Left renal cortex interstitium (tissue), 4 donors: ENCODE results near the gene DNAJC4. TPM values are rescaled to one million over a fixed set of nuclear protein-coding genes. Genes with fewer than 3 reads are reported as not detected.

Source experiments
- DNase-seq, 4 donors: peaks; one replicate each; pipeline ENCODE4 v3.0.0-alpha.2; 2013; ENCODE audit warnings: low read depth in 4 of 4, low spot score in 2 of 4, missing footprints in 1 of 4
- polyA plus RNA-seq, 4 donors: library from polyadenylated mRNA; unstranded; fragments of 120-200 nt; gene quantifications; one replicate each; pipeline ENCODE4 v1.2.1, GENCODE V29; 2013; ENCODE audit not compliant: insufficient read length in 4 of 4

The DNAJC4 gene
- polyA plus RNA-seq, 4 donors, result 54.6 to 78.9 (median 72.2) TPM

GRCh38 chr11:64269540-64270220 is 39.3 kb downstream of the DNAJC4 start:
- peak; percentile 96 to 99 (median 98) for DNase-seq

GRCh38 chr11:64275031-64275800 is 44.9 kb downstream of the DNAJC4 start:
- no peak for DNase-seq

GRCh38 chr11:64275841-64276240 is 45.5 kb downstream of the DNAJC4 start:
- no peak for DNase-seq

GRCh38 chr11:64276653-64277431 is 46.5 kb downstream of the DNAJC4 start:
- DNase-seq, result no peak

GRCh38 chr11:64278576-64279190 is 48.3 kb downstream of the DNAJC4 start:
- no peak for DNase-seq

- no peak for DNase-seq
Observed at GRCh38 chr11:64281957-64282770, 51.8 kb downstream of the DNAJC4 start.

GRCh38 chr11:64283092-64283491 is 52.7 kb downstream of the DNAJC4 start:
- DNase-seq, result no peak

Other genes starting within 250 kb of the DNAJC4 start
- gene OTUB1, start 244.1 kb upstream of the DNAJC4 start, polyA plus RNA-seq, result 100 to 1,000 TPM; 101 to 110 (median 105) TPM
- gene FLRT1, start 194.6 kb upstream of the DNAJC4 start, polyA plus RNA-seq, result 1 to 10 TPM; 2.5 to 4.6 (median 3.2) TPM
- 10 to 100 TPM; 15.1 to 23.2 (median 19.5) TPM for gene MACROD1, start 64.4 kb upstream of the DNAJC4 start, polyA plus RNA-seq
- 100 to 1,000 TPM; 156 to 207 (median 187) TPM for gene STIP1, start 44.4 kb upstream of the DNAJC4 start, polyA plus RNA-seq
- 1 to 10 TPM; 4.4 to 8.1 (median 4.9) TPM for gene FERMT3, start 23.8 kb upstream of the DNAJC4 start, polyA plus RNA-seq
- 10 to 100 TPM; 32.9 to 58.5 (median 48.2) TPM for gene TRPT1, start 4.4 kb upstream of the DNAJC4 start, polyA plus RNA-seq
- gene NUDT22, start 4.3 kb upstream of the DNAJC4 start, polyA plus RNA-seq, result 10 to 100 TPM; 21.4 to 41.4 (median 32.5) TPM
- gene VEGFB, start 4.0 kb downstream of the DNAJC4 start, polyA plus RNA-seq, result 100 to 1,000 TPM in 2 of 4 donors, 10 to 100 TPM in 2; 76.6 to 116 (median 99.7) TPM
- 100 to 1,000 TPM in 2 of 4 donors, 10 to 100 TPM in 2; 94.5 to 110 (median 102) TPM for gene FKBP2, start 10.5 kb downstream of the DNAJC4 start, polyA plus RNA-seq
- gene PPP1R14B, start 16.4 kb downstream of the DNAJC4 start, polyA plus RNA-seq, result 100 to 1,000 TPM in 1 of 4 donors, 10 to 100 TPM in 3; 53.8 to 117 (median 76.0) TPM
- 10 to 100 TPM; 11.8 to 17.5 (median 14.8) TPM for gene PLCB3, start 21.0 kb downstream of the DNAJC4 start, polyA plus RNA-seq
- gene BAD, start 54.1 kb downstream of the DNAJC4 start, polyA plus RNA-seq, result 10 to 100 TPM; 44.2 to 72.0 (median 57.1) TPM
- 10 to 100 TPM; 25.6 to 52.9 (median 40.4) TPM for gene GPR137, start 55.3 kb downstream of the DNAJC4 start, polyA plus RNA-seq
- under 1 TPM in 1 of 4 donors, not detected in 3; 0.09 TPM for gene KCNK4, start 60.8 kb downstream of the DNAJC4 start, polyA plus RNA-seq
- gene CATSPERZ, start 69.8 kb downstream of the DNAJC4 start, polyA plus RNA-seq, result under 1 TPM in 1 of 4 donors, not detected in 3; 0.19 TPM
- 10 to 100 TPM; 17.9 to 31.1 (median 26.0) TPM for gene ESRRA, start 75.0 kb downstream of the DNAJC4 start, polyA plus RNA-seq
- 100 to 1,000 TPM; 209 to 285 (median 235) TPM for gene TRMT112, start 87.0 kb downstream of the DNAJC4 start, polyA plus RNA-seq
- gene PRDX5, start 87.6 kb downstream of the DNAJC4 start, polyA plus RNA-seq, result 100 to 1,000 TPM; 187 to 282 (median 212) TPM
- 1 to 10 TPM; 2.7 to 4.6 (median 3.7) TPM for gene CCDC88B, start 109.7 kb downstream of the DNAJC4 start, polyA plus RNA-seq
- gene RPS6KA4, start 128.6 kb downstream of the DNAJC4 start, polyA plus RNA-seq, result 10 to 100 TPM; 11.0 to 17.4 (median 15.0) TPM